Fibroblast of lung (primary cell): ENCODE measurements around the gene TIMP4.

Experiments used
- EZH2 ChIP-seq: IDR thresholded peaks from 2 replicates; pipeline ENCODE4 v1.5.1; 2012; ENCODE audit warnings: low read length, control low read depth, mild to moderate bottlenecking; ENCODE audit errors: missing control alignments
- TF ChIP-seq, protein P1 (sequence below), 2 donors: IDR thresholded peaks in 1 of 2; conservative IDR thresholded peaks in 1 of 2; 1 replicate in 1 of 2; 2 replicates in 1 of 2; pipeline ENCODE4 v1.5.1; 2011 to 2012; ENCODE audit warnings: low read length in 2 of 2, control low read depth in 1 of 2, inconsistent platforms in 1 of 2, low read depth in 1 of 2, mild to moderate bottlenecking in 1 of 2

DNA sequence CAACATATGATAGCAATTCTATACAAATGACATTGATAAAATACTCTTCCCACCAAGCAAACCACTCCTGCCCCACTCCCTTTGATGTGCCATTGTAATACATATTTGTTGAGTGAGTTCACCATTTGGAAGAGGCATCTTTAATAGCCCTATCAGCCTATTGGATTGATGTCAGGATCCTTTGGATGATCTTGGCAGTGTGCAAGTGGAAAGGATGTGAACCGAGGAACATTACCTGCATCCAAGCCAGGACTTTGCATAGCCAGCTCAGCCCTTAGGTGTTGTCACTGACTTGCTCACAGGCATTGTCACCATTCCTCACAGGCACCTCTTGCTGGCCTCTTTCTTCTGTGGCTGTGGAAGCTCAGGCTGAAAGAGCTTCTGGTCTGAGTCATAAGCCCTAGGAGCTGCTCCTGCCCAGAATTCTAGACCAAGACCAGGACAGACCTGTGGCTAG is 16.5 kb upstream of the TIMP4 start:
- TF ChIP-seq, protein P1, sequence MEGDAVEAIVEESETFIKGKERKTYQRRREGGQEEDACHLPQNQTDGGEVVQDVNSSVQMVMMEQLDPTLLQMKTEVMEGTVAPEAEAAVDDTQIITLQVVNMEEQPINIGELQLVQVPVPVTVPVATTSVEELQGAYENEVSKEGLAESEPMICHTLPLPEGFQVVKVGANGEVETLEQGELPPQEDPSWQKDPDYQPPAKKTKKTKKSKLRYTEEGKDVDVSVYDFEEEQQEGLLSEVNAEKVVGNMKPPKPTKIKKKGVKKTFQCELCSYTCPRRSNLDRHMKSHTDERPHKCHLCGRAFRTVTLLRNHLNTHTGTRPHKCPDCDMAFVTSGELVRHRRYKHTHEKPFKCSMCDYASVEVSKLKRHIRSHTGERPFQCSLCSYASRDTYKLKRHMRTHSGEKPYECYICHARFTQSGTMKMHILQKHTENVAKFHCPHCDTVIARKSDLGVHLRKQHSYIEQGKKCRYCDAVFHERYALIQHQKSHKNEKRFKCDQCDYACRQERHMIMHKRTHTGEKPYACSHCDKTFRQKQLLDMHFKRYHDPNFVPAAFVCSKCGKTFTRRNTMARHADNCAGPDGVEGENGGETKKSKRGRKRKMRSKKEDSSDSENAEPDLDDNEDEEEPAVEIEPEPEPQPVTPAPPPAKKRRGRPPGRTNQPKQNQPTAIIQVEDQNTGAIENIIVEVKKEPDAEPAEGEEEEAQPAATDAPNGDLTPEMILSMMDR (conservative IDR thresholded peaks at IDR 0.05 in 1 of 2, IDR thresholded peaks at IDR 0.05 in 1 of 2; ENCODE audit: low read depth in 1 of 2, low read length in 2 of 2) = no peak
- TF ChIP-seq EZH2 = no peak
